ENCODE results near the gene PTAR1.

PTAR1 gene

GRCh38 chr9:69740872-69741505 is 18.8 kb downstream of the PTAR1 start:
- no peak for DNase-seq
- H3K4me1 ChIP-seq (ENCODE audit: control insufficient read depth, insufficient read depth, low read length, poor library complexity, severe bottlenecking), result no peaks in the 10 kb centered on the region
- H3K9me3 ChIP-seq (ENCODE audit: control insufficient read depth, low read length), result no peaks in the 10 kb centered on the region
- H3K27ac ChIP-seq (ENCODE audit: insufficient read depth, low read length, poor library complexity, severe bottlenecking), result no peak overlapping the region
- peaks cover 8% of the 10 kb centered on the region for H3K36me3 ChIP-seq (ENCODE audit: control insufficient read depth, insufficient read depth, low read length)
- no peak overlapping the region for H3K4me3 ChIP-seq (ENCODE audit: insufficient read depth, low read depth, low read length, poor library complexity, severe bottlenecking)
- H3K27me3 ChIP-seq (replicated peaks; ENCODE audit: control insufficient read depth, insufficient read depth, low read length, poor library complexity, severe bottlenecking), result no peaks in the 10 kb centered on the region

- no peaks in the 10 kb centered on the region for H3K27me3 ChIP-seq (replicated peaks; ENCODE audit: control insufficient read depth, insufficient read depth, low read length, poor library complexity, severe bottlenecking)
- no peak for DNase-seq
- H3K27ac ChIP-seq (ENCODE audit: insufficient read depth, low read length, poor library complexity, severe bottlenecking), result no peak overlapping the region
- peaks cover 49% of the 10 kb centered on the region for H3K36me3 ChIP-seq (ENCODE audit: control insufficient read depth, insufficient read depth, low read length)
- H3K9me3 ChIP-seq (ENCODE audit: control insufficient read depth, low read length), result no peaks in the 10 kb centered on the region
- H3K4me1 ChIP-seq (ENCODE audit: control insufficient read depth, insufficient read depth, low read length, poor library complexity, severe bottlenecking), result no peaks in the 10 kb centered on the region
- H3K4me3 ChIP-seq (ENCODE audit: insufficient read depth, low read depth, low read length, poor library complexity, severe bottlenecking), result no peak overlapping the region
These were observed 28.5 kb downstream of the PTAR1 start for GRCh38 chr9:69731348-69731747.

- H3K4me1 ChIP-seq (ENCODE audit: control insufficient read depth, insufficient read depth, low read length, poor library complexity, severe bottlenecking), result no peaks in the 10 kb centered on the region
These were observed 39.8 kb downstream of the PTAR1 start for GRCh38 chr9:69719983-69720382.

GRCh38 chr9:69719367-69719766 is 40.4 kb downstream of the PTAR1 start:
- Histone ChIP-seq H3K9me3 (ENCODE audit: control insufficient read depth, low read length) (no peaks in the 10 kb centered on the region), H3K4me1 (ENCODE audit: control insufficient read depth, insufficient read depth, low read length, poor library complexity, severe bottlenecking) (no peaks in the 10 kb centered on the region), H3K4me3 (ENCODE audit: insufficient read depth, low read depth, low read length, poor library complexity, severe bottlenecking) (no peak overlapping the region), H3K27ac (ENCODE audit: insufficient read depth, low read length, poor library complexity, severe bottlenecking) (no peak overlapping the region), H3K36me3 (ENCODE audit: control insufficient read depth, insufficient read depth, low read length) (peaks cover 28% of the 10 kb centered on the region), H3K27me3 (replicated peaks; ENCODE audit: control insufficient read depth, insufficient read depth, low read length, poor library complexity, severe bottlenecking) (no peaks in the 10 kb centered on the region)
- no peak for DNase-seq

More at GRCh38 chr9:69719983-69720382, 39.8 kb downstream of the PTAR1 start:
- no peak for DNase-seq
- H3K27me3 ChIP-seq (replicated peaks; ENCODE audit: control insufficient read depth, insufficient read depth, low read length, poor library complexity, severe bottlenecking), result no peaks in the 10 kb centered on the region
- H3K4me3 ChIP-seq (ENCODE audit: insufficient read depth, low read depth, low read length, poor library complexity, severe bottlenecking), result no peak overlapping the region
- H3K27ac ChIP-seq (ENCODE audit: insufficient read depth, low read length, poor library complexity, severe bottlenecking), result no peak overlapping the region
- no peaks in the 10 kb centered on the region for H3K9me3 ChIP-seq (ENCODE audit: control insufficient read depth, low read length)
- H3K36me3 ChIP-seq (ENCODE audit: control insufficient read depth, insufficient read depth, low read length), result peaks cover 34% of the 10 kb centered on the region

GRCh38 chr9:69718218-69718617 is 41.6 kb downstream of the PTAR1 start:
- peaks cover 21% of the 10 kb centered on the region for H3K36me3 ChIP-seq (ENCODE audit: control insufficient read depth, insufficient read depth, low read length)
- no peaks in the 10 kb centered on the region for H3K4me1 ChIP-seq (ENCODE audit: control insufficient read depth, insufficient read depth, low read length, poor library complexity, severe bottlenecking)
- H3K27me3 ChIP-seq (replicated peaks; ENCODE audit: control insufficient read depth, insufficient read depth, low read length, poor library complexity, severe bottlenecking), result no peaks in the 10 kb centered on the region

GRCh38 chr9:69715825-69716224 is 44.0 kb downstream of the PTAR1 start:
- Histone ChIP-seq H3K4me3 (ENCODE audit: insufficient read depth, low read depth, low read length, poor library complexity, severe bottlenecking) (no peak overlapping the region), H3K27ac (ENCODE audit: insufficient read depth, low read length, poor library complexity, severe bottlenecking) (no peak overlapping the region), H3K27me3 (replicated peaks; ENCODE audit: control insufficient read depth, insufficient read depth, low read length, poor library complexity, severe bottlenecking) (no peaks in the 10 kb centered on the region), H3K9me3 (ENCODE audit: control insufficient read depth, low read length) (no peaks in the 10 kb centered on the region), H3K36me3 (ENCODE audit: control insufficient read depth, insufficient read depth, low read length) (peaks cover 13% of the 10 kb centered on the region), H3K4me1 (ENCODE audit: control insufficient read depth, insufficient read depth, low read length, poor library complexity, severe bottlenecking) (no peaks in the 10 kb centered on the region)
- DNase-seq, result no peak

More at GRCh38 chr9:69718218-69718617, 41.6 kb downstream of the PTAR1 start:
- Histone ChIP-seq H3K9me3 (ENCODE audit: control insufficient read depth, low read length) (no peaks in the 10 kb centered on the region), H3K4me3 (ENCODE audit: insufficient read depth, low read depth, low read length, poor library complexity, severe bottlenecking) (no peak overlapping the region), H3K27ac (ENCODE audit: insufficient read depth, low read length, poor library complexity, severe bottlenecking) (no peak overlapping the region)
- DNase-seq, result no peak

- no peaks in the 10 kb centered on the region for H3K9me3 ChIP-seq (ENCODE audit: control insufficient read depth, low read length)
- H3K4me3 ChIP-seq (ENCODE audit: insufficient read depth, low read depth, low read length, poor library complexity, severe bottlenecking), result no peak overlapping the region
- DNase-seq, result no peak
- H3K27ac ChIP-seq (ENCODE audit: insufficient read depth, low read length, poor library complexity, severe bottlenecking), result no peak overlapping the region
- peaks cover 13% of the 10 kb centered on the region for H3K36me3 ChIP-seq (ENCODE audit: control insufficient read depth, insufficient read depth, low read length)
- no peaks in the 10 kb centered on the region for H3K27me3 ChIP-seq (replicated peaks; ENCODE audit: control insufficient read depth, insufficient read depth, low read length, poor library complexity, severe bottlenecking)
- no peaks in the 10 kb centered on the region for H3K4me1 ChIP-seq (ENCODE audit: control insufficient read depth, insufficient read depth, low read length, poor library complexity, severe bottlenecking)
These were observed 44.7 kb downstream of the PTAR1 start for GRCh38 chr9:69715096-69715495.

- H3K4me1 ChIP-seq (ENCODE audit: control insufficient read depth, insufficient read depth, low read length, poor library complexity, severe bottlenecking), result no peaks in the 10 kb centered on the region
- no peaks in the 10 kb centered on the region for H3K9me3 ChIP-seq (ENCODE audit: control insufficient read depth, low read length)
- DNase-seq, result no peak
- H3K27ac ChIP-seq (ENCODE audit: insufficient read depth, low read length, poor library complexity, severe bottlenecking), result no peak overlapping the region
- no peaks in the 10 kb centered on the region for H3K27me3 ChIP-seq (replicated peaks; ENCODE audit: control insufficient read depth, insufficient read depth, low read length, poor library complexity, severe bottlenecking)
- H3K4me3 ChIP-seq (ENCODE audit: insufficient read depth, low read depth, low read length, poor library complexity, severe bottlenecking), result no peak overlapping the region
- no peaks in the 10 kb centered on the region for H3K36me3 ChIP-seq (ENCODE audit: control insufficient read depth, insufficient read depth, low read length)
These were observed 62.3 kb downstream of the PTAR1 start for GRCh38 chr9:69697475-69697874.

- Histone ChIP-seq H3K4me3 (ENCODE audit: insufficient read depth, low read depth, low read length, poor library complexity, severe bottlenecking) (no peak overlapping the region), H3K27me3 (replicated peaks; ENCODE audit: control insufficient read depth, insufficient read depth, low read length, poor library complexity, severe bottlenecking) (no peaks in the 10 kb centered on the region), H3K4me1 (ENCODE audit: control insufficient read depth, insufficient read depth, low read length, poor library complexity, severe bottlenecking) (no peaks in the 10 kb centered on the region), H3K27ac (ENCODE audit: insufficient read depth, low read length, poor library complexity, severe bottlenecking) (no peak overlapping the region), H3K9me3 (ENCODE audit: control insufficient read depth, low read length) (no peaks in the 10 kb centered on the region), H3K36me3 (ENCODE audit: control insufficient read depth, insufficient read depth, low read length) (no peaks in the 10 kb centered on the region)
- no peak for DNase-seq
These were observed 63.0 kb downstream of the PTAR1 start for GRCh38 chr9:69696802-69697201.

GRCh38 chr9:69689991-69690538 is 69.7 kb downstream of the PTAR1 start:
- Histone ChIP-seq H3K4me1 (ENCODE audit: control insufficient read depth, insufficient read depth, low read length, poor library complexity, severe bottlenecking) (no peaks in the 10 kb centered on the region), H3K27me3 (replicated peaks; ENCODE audit: control insufficient read depth, insufficient read depth, low read length, poor library complexity, severe bottlenecking) (no peaks in the 10 kb centered on the region), H3K27ac (ENCODE audit: insufficient read depth, low read length, poor library complexity, severe bottlenecking) (no peak overlapping the region), H3K9me3 (ENCODE audit: control insufficient read depth, low read length) (no peaks in the 10 kb centered on the region), H3K36me3 (ENCODE audit: control insufficient read depth, insufficient read depth, low read length) (no peaks in the 10 kb centered on the region), H3K4me3 (ENCODE audit: insufficient read depth, low read depth, low read length, poor library complexity, severe bottlenecking) (no peak overlapping the region)
- DNase-seq, result no peak
